Measurements from ENCODE around the gene PLCH1.

PLCH1 gene

GRCh38 chr3:155448531-155448930 lies 296.3 kb downstream of the PLCH1 start:
- DNase-seq, result no peak

- no peak for DNase-seq
Observed at GRCh38 chr3:155446366-155446765, 298.5 kb downstream of the PLCH1 start.

- DNase-seq, result no peak
Observed at GRCh38 chr3:155444771-155445170, 300.1 kb downstream of the PLCH1 start.

GRCh38 chr3:155443815-155444214 lies 301.1 kb downstream of the PLCH1 start:
- DNase-seq, result no peak

GRCh38 chr3:155442072-155442471 lies 302.8 kb downstream of the PLCH1 start:
- DNase-seq, result no peak

GRCh38 chr3:155441506-155441905 lies 303.4 kb downstream of the PLCH1 start:
- DNase-seq, result no peak

- DNase-seq, result no peak
Observed at GRCh38 chr3:155441026-155441425, 303.8 kb downstream of the PLCH1 start.

GRCh38 chr3:155435821-155436220 lies 309.1 kb downstream of the PLCH1 start:
- no peak for DNase-seq

GRCh38 chr3:155431856-155432570 lies 312.9 kb downstream of the PLCH1 start:
- DNase-seq, result no peak

- DNase-seq, result no peak
Observed at GRCh38 chr3:155428563-155428962, 316.3 kb downstream of the PLCH1 start.

- DNase-seq, result no peak
Observed at GRCh38 chr3:155426524-155427230, 318.2 kb downstream of the PLCH1 start.

- DNase-seq, result no peak
Observed at GRCh38 chr3:155425396-155425795, 319.5 kb downstream of the PLCH1 start.

GRCh38 chr3:155424323-155424710 lies 320.6 kb downstream of the PLCH1 start:
- no peak for DNase-seq

- DNase-seq, result no peak
Observed at GRCh38 chr3:155423526-155424322, 321.1 kb downstream of the PLCH1 start.

- no peak for DNase-seq
Observed at GRCh38 chr3:155420881-155421486, 323.9 kb downstream of the PLCH1 start.

GRCh38 chr3:155420406-155420805 lies 324.5 kb downstream of the PLCH1 start:
- no peak for DNase-seq

- no peak for DNase-seq
Observed at GRCh38 chr3:155418407-155418806, 326.5 kb downstream of the PLCH1 start.

GRCh38 chr3:155417119-155417517 lies 327.8 kb downstream of the PLCH1 start:
- DNase-seq, result no peak

- no peak for DNase-seq
Observed at GRCh38 chr3:155416500-155417118, 328.3 kb downstream of the PLCH1 start.

- no peak for DNase-seq
Observed at GRCh38 chr3:155412904-155413303, 332.0 kb downstream of the PLCH1 start.

- DNase-seq, result no peak
Observed at GRCh38 chr3:155411500-155412223, 333.2 kb downstream of the PLCH1 start.

- DNase-seq, result no peak
Observed at GRCh38 chr3:155409336-155409735, 335.5 kb downstream of the PLCH1 start.
